ENCODE measurements around the gene IGFBP3.

- TF ChIP-seq POLR2A (IDR thresholded peaks at IDR 0.05; ENCODE audit: borderline replicate concordance, extremely low read depth, insufficient read depth, insufficient read length) (no peak), CEBPB (IDR thresholded peaks at IDR 0.05; ENCODE audit: low read depth) (no peak), ZNF274 (IDR thresholded peaks at IDR 0.05; ENCODE audit: low read depth, low read length) (no peak), EZH2 (IDR thresholded peaks at IDR 0.05) (no peak), YY1 (IDR thresholded peaks at IDR 0.05; ENCODE audit: extremely low read depth, insufficient replicate concordance, low read depth, low read length) (no peak), MAX (IDR thresholded peaks at IDR 0.05) (no peak), SIN3A (IDR thresholded peaks at IDR 0.05; ENCODE audit: low read depth) (no peak), REST (IDR thresholded peaks at IDR 0.05; ENCODE audit: low read depth) (no peak), POLR2AphosphoS5 (IDR thresholded peaks at IDR 0.05; ENCODE audit: low read depth, low read length) (no peak), SRF (IDR thresholded peaks at IDR 0.05; ENCODE audit: low read depth) (no peak), ATF3 (IDR thresholded peaks at IDR 0.05) (no peak), EZH2phosphoT487 (IDR thresholded peaks at IDR 0.05; ENCODE audit: borderline replicate concordance) (no peak), ELF1 (IDR thresholded peaks at IDR 0.05; ENCODE audit: borderline replicate concordance, low read depth) (no peak)
- TF ChIP-seq, protein P1, sequence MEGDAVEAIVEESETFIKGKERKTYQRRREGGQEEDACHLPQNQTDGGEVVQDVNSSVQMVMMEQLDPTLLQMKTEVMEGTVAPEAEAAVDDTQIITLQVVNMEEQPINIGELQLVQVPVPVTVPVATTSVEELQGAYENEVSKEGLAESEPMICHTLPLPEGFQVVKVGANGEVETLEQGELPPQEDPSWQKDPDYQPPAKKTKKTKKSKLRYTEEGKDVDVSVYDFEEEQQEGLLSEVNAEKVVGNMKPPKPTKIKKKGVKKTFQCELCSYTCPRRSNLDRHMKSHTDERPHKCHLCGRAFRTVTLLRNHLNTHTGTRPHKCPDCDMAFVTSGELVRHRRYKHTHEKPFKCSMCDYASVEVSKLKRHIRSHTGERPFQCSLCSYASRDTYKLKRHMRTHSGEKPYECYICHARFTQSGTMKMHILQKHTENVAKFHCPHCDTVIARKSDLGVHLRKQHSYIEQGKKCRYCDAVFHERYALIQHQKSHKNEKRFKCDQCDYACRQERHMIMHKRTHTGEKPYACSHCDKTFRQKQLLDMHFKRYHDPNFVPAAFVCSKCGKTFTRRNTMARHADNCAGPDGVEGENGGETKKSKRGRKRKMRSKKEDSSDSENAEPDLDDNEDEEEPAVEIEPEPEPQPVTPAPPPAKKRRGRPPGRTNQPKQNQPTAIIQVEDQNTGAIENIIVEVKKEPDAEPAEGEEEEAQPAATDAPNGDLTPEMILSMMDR (IDR thresholded peaks at IDR 0.05 in 2 of 3, conservative IDR thresholded peaks at IDR 0.05 in 1 of 3; ENCODE audit: borderline replicate concordance in 1 of 3, insufficient read depth in 1 of 3, low read depth in 2 of 3, low read length in 2 of 3), result no peak
Observed at GRCh38 chr7:45940939-45941338, 19.9 kb upstream of the IGFBP3 start.

Measured in HCT116 (cell line).